Activated CD8-positive, alpha-beta memory T cell treated with anti-CD3 and anti-CD28 coated beads, Interleukin-2, amount 50 U/mL, for 1 hour (primary cell): Measurements from ENCODE around the gene KIF12.
"Not testable (repeated sequence)": the region's sequence is repeated elsewhere in the genome, so short reads cannot be mapped to it uniquely, and the experiment has no call there.

Source experiments
- DNase-seq: peaks from one replicate; pipeline ENCODE4 v3.0.0-alpha.2; 2020; ENCODE audit errors: extremely low read depth

The KIF12 gene

GRCh38 chr9:114046237-114046755, 52.8 kb downstream of the KIF12 start:
- no peak for DNase-seq

DNA sequence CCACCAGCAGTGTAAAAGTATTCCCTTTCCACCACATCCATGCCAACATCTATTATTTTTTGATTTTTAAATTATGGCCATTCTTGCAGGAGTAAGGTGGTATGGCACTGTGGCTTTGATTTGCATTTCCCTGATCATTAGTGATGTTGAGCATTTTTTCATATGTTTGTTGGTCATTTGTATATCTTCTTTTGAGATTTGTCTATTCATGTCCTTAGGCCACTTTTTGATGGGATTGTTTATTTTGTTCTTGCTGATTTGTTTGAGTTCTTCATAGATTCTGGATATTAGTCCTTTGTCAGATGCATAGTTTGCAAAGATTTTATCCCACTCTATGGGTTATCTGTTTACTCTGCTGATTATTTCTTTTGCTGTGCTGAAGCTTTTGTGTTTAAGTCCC, 55.4 kb downstream of the KIF12 start:
- not testable (repeated sequence) for DNase-seq
